Activated CD8-positive, alpha-beta memory T cell treated with anti-CD3 and anti-CD28 coated beads for 1 hour (primary cell): ENCODE results near the gene RADIL.
A peak's percentile ranks its signal among the peaks of the same experiment; 100 is the strongest.

Source experiments
- DNase-seq, 2 donors: peaks; one replicate each; pipeline ENCODE4 v3.0.0-alpha.2; 2020; ENCODE audit warnings: low read depth in 1 of 2; ENCODE audit errors: extremely low read depth in 1 of 2

The RADIL gene

GRCh38 chr7:4884164-4884563, 648 bp upstream of the RADIL start:
- DNase-seq: no peak

DNA sequence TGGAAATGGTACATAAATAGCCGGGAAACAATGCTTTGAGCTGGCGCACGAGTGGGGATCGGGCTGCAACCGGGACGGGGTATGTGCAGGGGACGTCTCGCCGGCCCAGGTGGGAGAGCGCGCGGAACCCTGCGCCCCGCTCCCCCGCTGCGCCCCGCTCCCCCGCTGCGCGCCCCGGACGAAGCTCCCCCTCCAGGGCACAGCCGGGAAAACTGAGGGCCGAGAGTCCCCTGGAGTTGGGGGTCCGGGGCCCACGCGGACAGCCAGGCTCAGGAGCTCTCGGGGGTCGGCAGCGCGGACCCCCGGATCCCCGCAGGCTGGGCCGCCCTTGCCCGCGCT, 514 bp downstream of the RADIL start:
- DNase-seq: no peak

GRCh38 chr7:4882169-4883032, 1.1 kb downstream of the RADIL start:
- DNase-seq: no peak

GRCh38 chr7:4880218-4880617, 3.3 kb downstream of the RADIL start:
- DNase-seq: no peak

DNA sequence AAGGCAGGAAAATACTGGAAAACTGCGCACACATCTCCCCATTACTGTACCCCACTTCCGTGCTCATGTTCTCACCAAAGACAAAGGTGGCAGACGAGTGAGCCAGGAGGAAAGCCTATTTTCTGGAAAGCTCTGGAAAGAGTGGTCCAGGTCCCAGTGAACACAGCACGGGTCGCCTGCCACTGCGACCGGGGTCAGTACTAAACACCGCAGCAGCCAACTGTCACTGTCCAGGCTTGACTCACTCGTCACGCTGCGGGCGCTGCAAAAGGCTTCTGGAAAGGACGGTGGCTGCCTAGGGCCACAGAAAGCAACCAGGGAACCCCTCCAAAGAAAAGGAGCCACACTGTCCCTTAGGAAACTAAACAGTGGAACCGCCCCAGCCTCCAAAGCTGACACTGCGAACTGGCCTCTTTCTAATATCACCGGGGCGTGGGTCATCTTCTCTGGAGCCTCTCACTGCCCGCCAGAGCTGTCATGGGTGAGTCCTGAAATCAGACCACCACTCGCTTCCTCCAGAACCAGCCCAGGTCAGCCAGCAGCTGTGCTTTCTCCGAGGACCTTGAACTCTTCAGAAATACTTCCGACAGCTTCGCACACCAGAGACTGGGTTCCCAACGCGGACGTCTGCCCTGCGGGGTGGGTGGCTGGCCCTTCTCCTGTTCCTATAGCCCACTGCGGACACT, 4.0 kb downstream of the RADIL start:
- DNase-seq: no peak

- no peak for DNase-seq
These were observed 4.9 kb downstream of the RADIL start for GRCh38 chr7:4878336-4879335.

- no peak for DNase-seq
These were observed 6.9 kb downstream of the RADIL start for GRCh38 chr7:4876586-4876985.

DNA sequence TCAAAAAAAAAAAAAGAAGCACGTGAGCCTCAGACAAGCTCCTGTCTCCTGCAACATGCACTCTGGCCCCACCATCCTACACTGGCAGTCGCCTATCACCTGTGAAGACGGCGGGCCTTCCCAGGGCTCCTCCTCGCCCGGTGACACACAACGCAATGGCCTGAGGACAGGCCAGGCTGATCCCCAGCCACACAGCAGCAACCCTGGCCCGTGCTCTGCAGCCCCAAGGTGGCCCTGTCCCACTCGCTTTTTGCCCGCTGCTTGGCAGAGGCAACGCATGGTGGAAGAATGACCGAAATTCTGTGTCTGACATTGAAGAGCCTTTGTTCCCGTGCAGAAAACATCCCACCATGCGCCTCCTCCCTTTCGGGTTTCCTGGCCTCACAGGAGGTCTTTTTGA, 8.1 kb downstream of the RADIL start:
- no peak for DNase-seq

GRCh38 chr7:4873071-4873944, 10.2 kb downstream of the RADIL start:
- no peak for DNase-seq

- DNase-seq: no peak
These were observed 11.4 kb downstream of the RADIL start for GRCh38 chr7:4871930-4872675.

DNA sequence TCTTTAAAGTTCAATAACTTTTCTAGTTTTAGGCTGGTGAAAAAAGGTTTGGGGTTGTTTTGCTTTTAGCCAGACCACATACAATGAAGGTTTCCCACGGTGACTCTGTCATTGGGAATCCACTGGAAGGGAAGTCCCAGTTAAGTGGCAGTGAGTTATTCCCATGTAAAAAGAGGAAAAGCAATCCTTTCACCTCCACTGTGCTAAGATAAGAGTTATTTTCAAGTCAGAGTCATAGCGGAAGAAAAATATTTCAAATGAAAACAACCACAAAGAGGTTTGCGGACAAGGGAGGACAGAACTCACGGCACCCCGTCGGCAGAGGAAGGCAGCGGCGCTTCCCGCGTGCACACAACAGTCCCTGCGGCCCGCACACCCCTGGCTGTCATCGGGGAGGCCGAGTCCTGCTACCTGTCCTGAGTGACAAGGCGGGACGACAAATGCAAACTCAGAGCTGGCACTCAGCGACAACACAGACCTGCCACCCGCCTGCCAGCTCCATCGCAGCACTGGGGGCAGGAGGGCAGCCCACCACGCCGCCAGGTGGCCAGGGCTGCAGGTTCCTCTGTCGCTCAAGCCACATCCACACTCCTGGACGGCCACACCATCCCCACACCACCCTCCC, 12.3 kb downstream of the RADIL start:
- DNase-seq: no peak

- DNase-seq: no peak
These were observed 15.0 kb downstream of the RADIL start for GRCh38 chr7:4868493-4868892.

DNA sequence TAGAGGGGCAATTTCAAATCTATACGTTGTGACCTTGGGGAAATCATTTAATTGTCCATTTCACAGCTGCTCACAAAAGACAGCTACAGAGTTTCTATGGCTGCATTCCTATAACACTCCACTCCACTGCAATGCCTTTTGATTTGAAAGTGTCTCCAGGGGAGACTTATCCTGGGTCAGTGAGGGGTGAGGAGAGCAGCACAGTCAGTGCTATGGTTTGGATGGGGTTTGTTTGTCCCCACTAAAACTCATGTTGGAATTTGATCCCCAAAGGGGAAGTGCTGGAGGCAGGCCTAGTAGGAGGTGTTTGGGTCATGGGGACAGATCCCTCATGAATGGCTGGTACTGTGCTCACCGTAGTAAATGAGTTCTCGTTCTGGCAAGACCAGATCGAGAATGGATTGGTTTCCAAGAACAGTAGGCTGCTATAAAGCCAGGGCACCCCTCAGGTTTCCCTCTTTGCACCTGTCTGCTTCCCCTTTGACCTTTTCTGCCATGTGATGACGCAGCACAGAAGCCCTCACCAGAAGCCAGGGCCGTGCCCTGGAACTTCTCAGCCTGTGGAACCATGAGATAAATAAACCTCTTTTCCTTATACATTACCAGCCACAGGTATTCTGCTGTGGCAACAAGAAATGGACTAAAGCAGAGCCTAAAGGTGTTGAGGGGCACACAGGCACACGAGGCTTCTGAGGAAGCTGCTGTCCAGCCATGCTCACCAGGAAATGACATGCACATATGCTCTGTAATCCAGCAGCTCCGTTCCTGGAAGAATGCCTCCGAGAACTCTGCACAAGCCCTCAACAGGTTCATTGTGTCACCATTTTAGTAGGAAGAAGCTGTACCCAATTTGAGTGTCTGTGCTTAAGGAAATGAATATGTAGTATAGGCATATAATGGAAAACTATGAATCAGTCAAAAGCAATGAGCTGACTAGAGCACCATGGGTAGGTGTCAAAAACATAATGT, 16.7 kb downstream of the RADIL start:
- no peak for DNase-seq

GRCh38 chr7:4862156-4862555, 21.4 kb downstream of the RADIL start:
- DNase-seq: no peak

DNA sequence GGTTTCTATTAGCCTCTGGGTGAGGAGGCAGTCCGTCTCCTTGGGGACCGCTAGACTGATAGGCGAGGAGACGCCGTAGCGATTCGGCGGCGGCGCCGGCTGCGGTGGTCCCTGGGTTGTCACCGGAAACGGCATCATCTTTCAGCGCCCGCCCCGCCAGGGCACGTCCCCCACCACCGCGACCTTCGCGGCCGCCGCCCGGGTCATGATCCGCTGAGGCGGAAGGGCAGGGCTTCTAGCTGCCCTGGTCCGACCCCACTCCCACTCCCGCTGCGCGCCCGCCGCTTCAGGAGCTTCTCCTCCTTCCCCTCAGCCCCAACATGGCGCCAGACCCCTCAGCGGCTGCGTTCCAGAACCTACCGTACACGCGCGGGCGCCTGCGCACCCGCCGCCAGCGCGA, 21.8 kb downstream of the RADIL start, which contains the start of gene PAPOLB:
TSS of gene PAPOLB (minus strand) at position 358 of the 400 bp plus-strand sequence. CDS start at position 138, 220 bp downstream.
- DNase-seq: peak in 1 of 2 donors; percentile 20

DNA sequence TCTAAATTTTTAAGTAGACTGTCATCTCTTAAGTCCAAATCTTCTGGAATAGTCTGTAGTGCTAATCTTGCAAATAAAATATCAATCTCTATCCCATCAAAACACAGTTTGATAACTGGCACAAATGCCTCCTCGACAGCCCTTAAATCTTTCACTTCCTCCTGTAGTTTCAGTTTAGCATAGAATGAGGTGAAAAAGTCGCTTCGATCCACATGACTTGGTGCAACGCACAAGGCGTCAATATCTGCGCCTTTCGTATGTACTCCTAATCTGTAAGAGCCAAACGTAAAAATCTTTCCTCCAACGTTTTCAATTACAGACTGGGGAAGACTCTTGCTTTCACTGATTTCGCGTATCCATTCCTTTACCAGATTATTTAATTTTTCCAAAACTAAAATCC, 22.3 kb downstream of the RADIL start:
- DNase-seq: no peak

DNA sequence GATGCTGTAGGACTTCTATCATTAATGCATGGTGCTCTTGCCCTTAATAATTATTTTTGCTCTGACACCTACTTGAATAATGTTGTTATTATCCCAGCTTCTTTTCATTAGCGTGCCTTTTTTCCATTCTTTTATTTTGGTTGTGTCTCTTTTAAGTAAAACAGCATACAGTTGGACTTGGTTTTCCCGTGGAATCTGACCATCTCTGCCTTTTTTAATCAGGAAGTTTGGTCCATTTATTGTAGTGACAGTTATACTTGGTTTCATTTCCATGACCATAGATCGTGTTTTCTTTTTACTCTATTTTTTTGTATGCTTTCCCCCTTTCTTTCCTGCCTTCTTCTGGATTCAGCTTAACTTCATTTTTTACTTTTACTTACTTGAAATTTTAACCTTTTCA, 26.3 kb downstream of the RADIL start:
- no peak for DNase-seq
